ENCODE data around the gene CEP131. TPM values are rescaled to one million over a fixed set of nuclear protein-coding genes. Genes with fewer than 3 reads are reported as not detected.
"Not testable (repeated sequence)": the region's sequence is repeated elsewhere in the genome, so short reads cannot be mapped to it uniquely, and the experiment has no call there.

CEP131 gene
- total RNA-seq, 2 donors from 2014 or later = 23.2 to 28.0 TPM

DNA sequence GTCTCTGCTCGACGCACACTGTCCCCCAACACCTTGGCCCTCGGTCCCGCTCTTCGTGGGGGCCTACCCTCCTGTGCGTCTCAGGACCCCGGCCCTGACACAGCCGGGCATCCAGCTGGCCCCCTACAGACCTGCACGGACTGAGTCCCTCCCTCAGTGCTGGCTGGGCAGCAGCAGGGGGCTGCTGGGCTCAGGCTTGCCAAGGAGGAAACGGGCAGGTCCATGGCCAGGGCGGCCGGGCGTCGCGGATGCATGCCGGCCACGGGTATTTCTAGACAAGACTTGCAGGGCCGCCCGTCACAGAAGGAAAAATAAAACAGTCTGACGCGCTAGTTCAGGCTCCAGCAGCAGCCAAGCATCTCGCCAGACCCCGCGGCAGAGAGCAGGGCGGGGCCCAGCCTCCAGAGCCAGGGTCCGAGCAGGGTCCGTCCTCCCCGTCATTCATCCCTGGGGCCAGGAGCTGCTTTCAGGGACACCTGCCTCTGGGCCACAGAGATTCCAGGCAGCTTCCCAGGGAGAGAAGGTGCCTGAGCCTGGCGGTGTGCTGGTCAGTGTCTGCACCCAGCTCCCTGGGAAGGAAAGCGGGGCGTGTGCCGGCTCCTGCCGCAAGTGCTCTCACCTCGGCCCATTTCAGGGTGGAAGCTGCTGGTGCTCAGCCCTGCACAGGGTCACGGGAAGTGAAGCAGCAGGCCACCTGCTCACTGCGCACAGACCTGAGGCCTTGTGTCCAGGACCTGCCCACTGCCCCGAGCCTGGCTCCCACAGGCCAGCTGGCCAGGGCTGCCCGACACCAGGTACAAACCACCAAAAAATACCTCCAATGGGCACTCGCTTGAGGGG is 64.7 kb downstream of the CEP131 start:
- H3K9ac ChIP-seq (ENCODE audit: extremely low read depth, low read length, poor library complexity, severe bottlenecking) = no peak overlapping the region
- no peak overlapping the region for H3K27ac Mint-ChIP-seq
- TF ChIP-seq, protein P1, sequence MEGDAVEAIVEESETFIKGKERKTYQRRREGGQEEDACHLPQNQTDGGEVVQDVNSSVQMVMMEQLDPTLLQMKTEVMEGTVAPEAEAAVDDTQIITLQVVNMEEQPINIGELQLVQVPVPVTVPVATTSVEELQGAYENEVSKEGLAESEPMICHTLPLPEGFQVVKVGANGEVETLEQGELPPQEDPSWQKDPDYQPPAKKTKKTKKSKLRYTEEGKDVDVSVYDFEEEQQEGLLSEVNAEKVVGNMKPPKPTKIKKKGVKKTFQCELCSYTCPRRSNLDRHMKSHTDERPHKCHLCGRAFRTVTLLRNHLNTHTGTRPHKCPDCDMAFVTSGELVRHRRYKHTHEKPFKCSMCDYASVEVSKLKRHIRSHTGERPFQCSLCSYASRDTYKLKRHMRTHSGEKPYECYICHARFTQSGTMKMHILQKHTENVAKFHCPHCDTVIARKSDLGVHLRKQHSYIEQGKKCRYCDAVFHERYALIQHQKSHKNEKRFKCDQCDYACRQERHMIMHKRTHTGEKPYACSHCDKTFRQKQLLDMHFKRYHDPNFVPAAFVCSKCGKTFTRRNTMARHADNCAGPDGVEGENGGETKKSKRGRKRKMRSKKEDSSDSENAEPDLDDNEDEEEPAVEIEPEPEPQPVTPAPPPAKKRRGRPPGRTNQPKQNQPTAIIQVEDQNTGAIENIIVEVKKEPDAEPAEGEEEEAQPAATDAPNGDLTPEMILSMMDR (conservative IDR thresholded peaks at IDR 0.05) = no peak
- no peaks in the 10 kb centered on the region for H3K27me3 ChIP-seq (ENCODE audit: control insufficient read depth, insufficient read depth, low read length, poor library complexity, severe bottlenecking)
- no peaks in the 10 kb centered on the region for H3K36me3 ChIP-seq (ENCODE audit: control insufficient read depth, insufficient read depth, low read length)
- no peaks in the 10 kb centered on the region for H3K27me3 Mint-ChIP-seq (ENCODE audit: insufficient read depth)
- H3K4me1 ChIP-seq (ENCODE audit: control insufficient read depth, insufficient read depth, low read length) = no peaks in the 10 kb centered on the region
- no peaks in the 10 kb centered on the region for H3K36me3 Mint-ChIP-seq (ENCODE audit: low read depth)
- no peak overlapping the region for H3K27ac ChIP-seq (ENCODE audit: low read depth, low read length)
- DNase-seq = no peak
- no peaks in the 10 kb centered on the region for H3K9me3 ChIP-seq (ENCODE audit: control insufficient read depth, low read length)
- WGBS, 2 experiments (ENCODE audit: insufficient coverage in 1 of 2, insufficient read length in 1 of 2) = 91% methylated on average over 24 to 39 of the region's 39 CpGs
- no peaks in the 10 kb centered on the region for H3K4me1 Mint-ChIP-seq
- H3K9me3 Mint-ChIP-seq = no peaks in the 10 kb centered on the region
- H3K4me3 ChIP-seq (ENCODE audit: low read length) = no peak overlapping the region
- no peak overlapping the region for H3K4me3 Mint-ChIP-seq

DNA sequence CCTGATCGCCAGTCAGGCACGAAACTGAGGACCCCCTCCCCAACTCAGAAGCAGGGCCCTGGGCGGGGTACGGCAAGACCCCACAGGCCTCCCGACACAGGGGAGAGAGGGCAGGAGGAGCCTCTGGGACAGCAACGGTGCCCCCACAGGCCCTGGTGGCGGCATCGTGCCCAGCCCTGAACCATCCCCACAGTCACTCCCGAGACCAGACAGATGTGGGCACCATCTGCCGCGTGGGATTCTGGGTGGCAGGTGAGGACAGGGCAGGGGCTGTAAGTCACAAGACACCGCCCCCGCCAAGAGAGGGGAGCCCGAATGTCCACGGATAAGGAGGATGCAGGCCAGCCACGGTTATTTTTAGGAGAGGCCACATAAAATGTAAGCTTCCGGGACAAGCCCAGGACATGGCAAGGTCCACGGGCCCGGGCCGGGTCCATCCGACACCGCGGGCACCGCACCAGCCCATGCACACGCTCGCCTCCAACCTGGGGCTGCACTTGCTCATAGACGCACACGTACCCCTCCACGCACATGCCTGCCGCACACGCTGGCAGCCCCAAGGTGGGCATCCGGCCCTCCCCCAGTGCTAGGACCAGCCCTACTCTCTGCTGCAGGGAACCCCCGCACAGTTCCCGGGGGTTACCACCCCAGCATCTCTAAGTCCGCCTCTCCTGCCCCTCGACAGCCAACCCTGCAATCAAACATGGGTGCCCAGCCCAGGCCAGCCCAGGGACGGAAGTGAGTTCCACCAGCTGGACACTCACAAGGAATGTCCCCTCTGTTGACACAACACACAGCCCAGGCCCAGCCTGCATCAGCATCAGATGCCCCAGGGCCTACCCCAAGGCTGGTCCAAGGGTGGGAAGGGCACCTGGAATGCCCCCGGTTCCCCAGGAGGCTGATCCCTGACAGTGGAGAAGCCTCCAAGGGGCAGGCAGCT is 65.6 kb downstream of the CEP131 start:
- Histone ChIP-seq H3K9me3 (ENCODE audit: control insufficient read depth, low read length) (no peaks in the 10 kb centered on the region), H3K27ac (ENCODE audit: low read depth, low read length) (no peak overlapping the region), H3K36me3 (ENCODE audit: control insufficient read depth, insufficient read depth, low read length) (no peaks in the 10 kb centered on the region), H3K27me3 (ENCODE audit: control insufficient read depth, insufficient read depth, low read length, poor library complexity, severe bottlenecking) (no peaks in the 10 kb centered on the region), H3K4me1 (ENCODE audit: control insufficient read depth, insufficient read depth, low read length) (no peaks in the 10 kb centered on the region), H3K9ac (ENCODE audit: extremely low read depth, low read length, poor library complexity, severe bottlenecking) (no peak overlapping the region), H3K4me3 (ENCODE audit: low read length) (no peak overlapping the region)
- DNase-seq = no peak
- no peaks in the 10 kb centered on the region for H3K4me1 Mint-ChIP-seq
- WGBS, 2 experiments (ENCODE audit: insufficient coverage in 1 of 2, insufficient read length in 1 of 2) = 93 to 97% methylated on average over 22 to 38 of the region's 38 CpGs
- H3K36me3 Mint-ChIP-seq (ENCODE audit: low read depth) = no peaks in the 10 kb centered on the region
- no peaks in the 10 kb centered on the region for H3K9me3 Mint-ChIP-seq
- TF ChIP-seq, protein P1 (conservative IDR thresholded peaks at IDR 0.05) = no peak
- no peaks in the 10 kb centered on the region for H3K27me3 Mint-ChIP-seq (ENCODE audit: insufficient read depth)
- peak overlapping the region; percentile 48 for H3K27ac Mint-ChIP-seq
- H3K4me3 Mint-ChIP-seq = no peak overlapping the region

DNA sequence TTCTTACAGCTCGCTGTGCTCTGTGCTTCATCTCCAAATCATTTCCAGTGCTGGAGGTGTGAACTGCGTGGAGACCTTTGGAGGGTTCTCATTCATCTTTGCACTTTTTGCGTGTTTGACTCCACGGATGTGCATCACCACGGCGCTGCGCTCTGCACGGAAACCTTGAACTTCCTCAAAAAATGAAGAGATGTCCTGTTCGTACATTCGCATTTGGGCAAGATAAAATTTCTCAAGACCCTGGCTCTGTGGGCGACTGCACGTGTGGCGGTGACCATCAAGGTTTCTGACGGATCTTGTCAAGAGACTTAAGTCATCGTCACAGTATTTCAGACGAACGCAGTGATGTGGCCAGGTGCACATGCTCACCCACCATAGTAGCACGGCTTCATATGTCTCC is 67.8 kb downstream of the CEP131 start:
- Mint-ChIP-seq H3K9me3 (no peaks in the 10 kb centered on the region), H3K27ac (no peak overlapping the region), H3K4me3 (no peak overlapping the region), H3K36me3 (ENCODE audit: low read depth) (no peaks in the 10 kb centered on the region), H3K4me1 (no peaks in the 10 kb centered on the region), H3K27me3 (ENCODE audit: insufficient read depth) (no peaks in the 10 kb centered on the region)
- no peak for DNase-seq
- WGBS, 2 experiments (ENCODE audit: insufficient coverage in 1 of 2, insufficient read length in 1 of 2) = 92 to 93% methylated on average over 17 to 18 of the region's 18 CpGs
- H3K4me3 ChIP-seq (ENCODE audit: low read length) = no peak overlapping the region
- H3K9me3 ChIP-seq (ENCODE audit: control insufficient read depth, low read length) = no peaks in the 10 kb centered on the region
- TF ChIP-seq, protein P1 (conservative IDR thresholded peaks at IDR 0.05) = no peak
- H3K36me3 ChIP-seq (ENCODE audit: control insufficient read depth, insufficient read depth, low read length) = no peaks in the 10 kb centered on the region
- H3K27ac ChIP-seq (ENCODE audit: low read depth, low read length) = no peak overlapping the region
- no peak overlapping the region for H3K9ac ChIP-seq (ENCODE audit: extremely low read depth, low read length, poor library complexity, severe bottlenecking)
- H3K27me3 ChIP-seq (ENCODE audit: control insufficient read depth, insufficient read depth, low read length, poor library complexity, severe bottlenecking) = no peaks in the 10 kb centered on the region
- H3K4me1 ChIP-seq (ENCODE audit: control insufficient read depth, insufficient read depth, low read length) = no peaks in the 10 kb centered on the region

DNA sequence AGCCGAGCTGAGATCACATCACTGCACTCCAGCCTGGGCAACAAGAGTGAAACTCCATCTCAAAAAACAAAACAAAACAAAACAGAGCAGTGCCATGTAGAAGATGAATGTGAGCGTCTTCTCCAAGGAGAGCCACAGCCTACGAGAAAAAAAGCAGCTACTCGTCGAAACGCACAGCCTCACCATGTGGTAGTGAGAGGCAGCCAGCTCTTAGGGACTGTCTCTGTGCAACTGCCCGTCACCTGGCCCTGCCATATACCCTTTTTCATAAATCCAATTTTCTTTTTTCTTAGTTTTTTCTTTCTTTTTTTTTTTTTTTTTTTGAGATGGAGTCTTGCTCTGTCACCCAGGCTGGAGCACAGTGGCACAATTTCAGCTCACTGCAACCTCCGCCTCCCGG is 68.7 kb downstream of the CEP131 start:
- H3K4me1 ChIP-seq (ENCODE audit: control insufficient read depth, insufficient read depth, low read length); H3K27ac ChIP-seq (ENCODE audit: low read depth, low read length): not testable (repeated sequence)
- 80 to 95% methylated on average over 7 to 9 of the region's 9 CpGs for WGBS, 2 experiments (ENCODE audit: insufficient coverage in 1 of 2, insufficient read length in 1 of 2)

More for the DNA sequence above, 68.7 kb downstream of the CEP131 start:
- not testable (repeated sequence) for H3K27me3 Mint-ChIP-seq (ENCODE audit: insufficient read depth); H3K9ac ChIP-seq (ENCODE audit: extremely low read depth, low read length, poor library complexity, severe bottlenecking); H3K9me3 Mint-ChIP-seq; H3K4me3 ChIP-seq (ENCODE audit: low read length); H3K36me3 ChIP-seq (ENCODE audit: control insufficient read depth, insufficient read depth, low read length); H3K4me1 Mint-ChIP-seq; H3K4me3 Mint-ChIP-seq; DNase-seq; H3K36me3 Mint-ChIP-seq (ENCODE audit: low read depth); H3K27ac Mint-ChIP-seq; H3K27me3 ChIP-seq (ENCODE audit: control insufficient read depth, insufficient read depth, low read length, poor library complexity, severe bottlenecking); H3K9me3 ChIP-seq (ENCODE audit: control insufficient read depth, low read length)
